ENCODE results near the gene BCS1L.
A peak's percentile ranks its signal among the peaks of the same experiment; 100 is the strongest.

Gene BCS1L

GRCh38 chr2:218659258-218659987 is at the start of gene BCS1L, which contains the start of gene ZNF142:
BCS1L (plus strand) TSS chr2:218659683; CDS start chr2:218660988, 1,305 bp downstream.
ZNF142 (minus strand) TSS chr2:218659623; CDS start chr2:218656429, 3,194 bp downstream.
- TF ChIP-seq ZFX (IDR thresholded peaks at IDR 0.05) (no peak; the same call in 1 of the 2 replicates), CTCF (conservative IDR thresholded peaks at IDR 0.05) (no peak)
- H3K27ac ChIP-seq: peak within 1 kb of the TSS; percentile 82

- H3K27ac ChIP-seq: no peak overlapping the region
- TF ChIP-seq ZFX (IDR thresholded peaks at IDR 0.05) (no peak), CTCF (conservative IDR thresholded peaks at IDR 0.05) (no peak)
Measured at GRCh38 chr2:218615868-218616315, 43.6 kb upstream of the BCS1L start.

GRCh38 chr2:218618102-218618860 is 41.2 kb upstream of the BCS1L start:
- TF ChIP-seq CTCF (conservative IDR thresholded peaks at IDR 0.05) (no peak; the same call in 1 of the 2 replicates), ZFX (IDR thresholded peaks at IDR 0.05) (no peak)

GRCh38 chr2:218621007-218621406 is 38.5 kb upstream of the BCS1L start:
- no peak overlapping the region for H3K27ac ChIP-seq
- TF ChIP-seq ZFX (IDR thresholded peaks at IDR 0.05): no peak
- TF ChIP-seq CTCF (conservative IDR thresholded peaks at IDR 0.05): no peak

More at GRCh38 chr2:218618102-218618860, 41.2 kb upstream of the BCS1L start:
- H3K27ac ChIP-seq: no peak overlapping the region

- no peak for TF ChIP-seq ZFX (IDR thresholded peaks at IDR 0.05)
- no peak for TF ChIP-seq CTCF (conservative IDR thresholded peaks at IDR 0.05)
- H3K27ac ChIP-seq: no peak overlapping the region
Measured at GRCh38 chr2:218622606-218623365, 36.7 kb upstream of the BCS1L start.

GRCh38 chr2:218623366-218623705 is 36.1 kb upstream of the BCS1L start:
- TF ChIP-seq CTCF (conservative IDR thresholded peaks at IDR 0.05) (no peak), ZFX (IDR thresholded peaks at IDR 0.05) (no peak)
- no peak overlapping the region for H3K27ac ChIP-seq
